Right lobe of liver (tissue), 6 donors: ENCODE data around the gene ACSL1. TPM values are rescaled to one million over a fixed set of nuclear protein-coding genes. Genes with fewer than 3 reads are reported as not detected.
"Not testable (repeated sequence)": the region's sequence is repeated elsewhere in the genome, so short reads cannot be mapped to it uniquely, and the experiment has no call there.

ENCODE experiments used
- ATAC-seq, 4 donors: fragments of 200-7000 bp; cut with Tn5 transposase; one replicate each; pipeline ENCODE4 v1.9.1; 2020; ENCODE audit warnings: mild to moderate bottlenecking in 4 of 4, moderate library complexity in 4 of 4
- DNase-seq, 3 donors: peaks; one replicate each; pipeline ENCODE4 v3.0.0-alpha.2; 2020
- H3K27ac ChIP-seq, 3 donors: fragments of 200-600 bp; one replicate each; pipeline ENCODE4 v1.8.0; 2022
- H3K27me3 ChIP-seq, 2 donors: fragments of 200-600 bp; one replicate each; pipeline ENCODE4 v1.8.0; 2022
- H3K36me3 ChIP-seq, 4 donors: fragments of 200-600 bp; sonication (generic) in 1 of 4; one replicate each; pipeline versions ENCODE4 v1.5.1 to v1.8.0; 2017 to 2022; ENCODE audit warnings: control low read depth in 1 of 4
- H3K4me1 ChIP-seq, 4 donors: fragments of 200-600 bp; sonication (generic) in 1 of 4; one replicate each; pipeline versions ENCODE4 v1.5.1 to v1.8.0; 2017 to 2022; ENCODE audit warnings: control low read depth in 1 of 4
- H3K4me3 ChIP-seq, 3 donors: fragments of 200-600 bp; one replicate each; pipeline ENCODE4 v1.8.0; 2022
- H3K9me3 ChIP-seq, 4 donors: fragments of 200-600 bp; sonication (generic) in 1 of 4; one replicate each; pipeline versions ENCODE4 v1.5.1 to v1.8.0; 2017 to 2022; ENCODE audit warnings: control low read depth in 1 of 4
- POLR2A ChIP-seq: fragments of 450-650 bp; IDR thresholded peaks from one replicate; pipeline ENCODE4 v1.6.1; 2017; ENCODE audit warnings: antibody characterized with exemption, mild to moderate bottlenecking
- WGBS: methylation state at CpG from one replicate; pipeline ENCODE4 v1.1.6; 2018; ENCODE audit warnings: low coverage, low lambda C conversion rate; ENCODE audit not compliant: insufficient coverage; ENCODE audit errors: missing lambda C conversion rate; 5-methylcytosine and 5-hydroxymethylcytosine counted together
- intact Hi-C, 2 donors: fragments of 100-400 bp; cut with DNase I; formaldehyde crosslinking; loops; one replicate each; pipeline versions ENCODE4 v1.11.2 to v1.14.1; 2022
- total RNA-seq, 6 experiments: library from RNA; depleted of rRNA in 2 of 6; stranded (reverse); fragments of >200 nt in 2 of 6; fragmentation: NEBNext Ultra II Directional in 3 of 6; extraction: Animal tissue kit (Norgen Biotek cat#: 25700) in 3 of 6; gene quantifications; one replicate each; pipeline versions ENCODE4 v1.1.0 to v1.2.4, GENCODE V29; 2016 to 2023
- TF ChIP-seq, protein P1 (sequence below), 4 donors: fragments of 200-600 bp in 3 of 4; fragments of 450-650 bp in 1 of 4; IDR thresholded peaks; one replicate each; pipeline versions ENCODE4 v1.5.1 to v1.8.0; 2016 to 2022; ENCODE audit warnings: antibody characterized with exemption in 4 of 4, mild to moderate bottlenecking in 2 of 4
- donor health status: DM: no; HTN: yes; CAD: no.
- donor health status: DM: no; HTN: no; CAD: no.
- donor health status: DM: no; HTN: no; CAD: no.
- donor health status: DM: no; HTN: yes; CAD: no.
- donor health status: DM: no; HTN: yes; CAD: no.

The ACSL1 gene
- total RNA-seq, 6 experiments from 2014 or later = 544 to 1,154 (median 743) TPM

DNA sequence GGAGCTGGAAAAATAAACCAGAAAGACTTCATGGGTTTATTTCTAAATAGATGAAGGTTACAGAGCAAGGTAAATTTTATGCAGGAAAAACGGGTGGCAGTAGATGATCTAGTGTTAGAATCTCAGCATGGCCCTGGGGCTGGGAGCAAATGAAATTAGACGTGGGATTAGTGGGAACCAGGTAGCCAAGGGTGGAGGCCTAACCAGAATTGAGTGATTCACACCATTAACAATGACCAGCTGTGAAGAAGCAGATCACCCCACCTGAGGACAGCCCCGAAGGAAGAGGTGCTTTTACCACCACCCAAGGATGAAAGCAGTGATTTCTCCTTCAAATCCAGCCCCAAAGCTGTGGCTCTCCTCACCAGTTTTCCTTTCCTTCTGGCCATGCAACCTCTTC is 20.8 kb upstream of the ACSL1 start:
- Histone ChIP-seq H3K4me1 (no peaks in the 10 kb centered on the region), H3K27ac (no peak overlapping the region), H3K4me3 (no peak overlapping the region), H3K36me3 (no peaks in the 10 kb centered on the region), H3K9me3 (no peaks in the 10 kb centered on the region), H3K27me3 (no peaks in the 10 kb centered on the region)
- ATAC-seq = no peak
- TF ChIP-seq, protein P1, sequence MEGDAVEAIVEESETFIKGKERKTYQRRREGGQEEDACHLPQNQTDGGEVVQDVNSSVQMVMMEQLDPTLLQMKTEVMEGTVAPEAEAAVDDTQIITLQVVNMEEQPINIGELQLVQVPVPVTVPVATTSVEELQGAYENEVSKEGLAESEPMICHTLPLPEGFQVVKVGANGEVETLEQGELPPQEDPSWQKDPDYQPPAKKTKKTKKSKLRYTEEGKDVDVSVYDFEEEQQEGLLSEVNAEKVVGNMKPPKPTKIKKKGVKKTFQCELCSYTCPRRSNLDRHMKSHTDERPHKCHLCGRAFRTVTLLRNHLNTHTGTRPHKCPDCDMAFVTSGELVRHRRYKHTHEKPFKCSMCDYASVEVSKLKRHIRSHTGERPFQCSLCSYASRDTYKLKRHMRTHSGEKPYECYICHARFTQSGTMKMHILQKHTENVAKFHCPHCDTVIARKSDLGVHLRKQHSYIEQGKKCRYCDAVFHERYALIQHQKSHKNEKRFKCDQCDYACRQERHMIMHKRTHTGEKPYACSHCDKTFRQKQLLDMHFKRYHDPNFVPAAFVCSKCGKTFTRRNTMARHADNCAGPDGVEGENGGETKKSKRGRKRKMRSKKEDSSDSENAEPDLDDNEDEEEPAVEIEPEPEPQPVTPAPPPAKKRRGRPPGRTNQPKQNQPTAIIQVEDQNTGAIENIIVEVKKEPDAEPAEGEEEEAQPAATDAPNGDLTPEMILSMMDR (IDR thresholded peaks at IDR 0.05) = no peak
- TF ChIP-seq POLR2A = no peak
- 79% methylated on average over 2 of the region's 3 CpGs for WGBS
- no peak for DNase-seq
- intact Hi-C loops = no loop called here

DNA sequence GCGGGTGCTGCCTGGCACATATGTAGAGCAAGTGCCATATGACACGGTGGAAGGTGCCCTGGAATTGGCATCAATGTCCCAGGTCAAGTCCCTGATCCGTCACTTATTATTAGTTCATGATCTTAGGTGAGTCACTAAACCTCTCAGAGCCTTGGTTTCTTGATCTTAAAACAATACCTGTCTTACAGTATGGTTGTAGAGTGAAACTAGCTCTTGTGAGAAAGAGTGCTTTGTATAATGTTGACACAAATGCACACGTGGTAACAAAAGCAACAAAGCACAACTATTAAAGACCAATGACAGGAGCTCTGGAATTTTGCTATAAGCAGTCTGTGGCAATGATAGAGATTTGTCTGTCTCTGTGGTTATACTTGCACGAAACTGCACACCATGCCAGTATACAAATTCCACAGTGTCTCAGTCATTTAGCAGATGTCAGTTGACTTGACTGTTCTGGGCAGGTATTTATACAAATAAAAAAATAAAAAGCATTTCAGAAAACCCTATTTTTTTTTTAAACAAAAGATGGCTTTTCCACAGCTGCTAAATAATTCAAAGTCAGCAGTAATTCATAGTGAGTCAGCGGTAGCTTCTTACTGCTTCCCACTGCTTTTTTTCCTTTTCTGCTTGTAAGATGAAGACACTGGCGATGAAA is 19.7 kb upstream of the ACSL1 start:
- TF ChIP-seq, protein P1 (IDR thresholded peaks at IDR 0.05) = no peak
- TF ChIP-seq POLR2A = no peak
- ATAC-seq (no peak), DNase-seq (no peak)
- H3K27ac ChIP-seq = no peak overlapping the region
- H3K9me3 ChIP-seq = no peaks in the 10 kb centered on the region
- H3K4me1 ChIP-seq = no peaks in the 10 kb centered on the region
- WGBS = 55% methylated on average over 4 of the region's 7 CpGs
- no peaks in the 10 kb centered on the region for H3K36me3 ChIP-seq
- intact Hi-C loops = no loop called here
- H3K4me3 ChIP-seq = no peak overlapping the region
- H3K27me3 ChIP-seq = no peaks in the 10 kb centered on the region

DNA sequence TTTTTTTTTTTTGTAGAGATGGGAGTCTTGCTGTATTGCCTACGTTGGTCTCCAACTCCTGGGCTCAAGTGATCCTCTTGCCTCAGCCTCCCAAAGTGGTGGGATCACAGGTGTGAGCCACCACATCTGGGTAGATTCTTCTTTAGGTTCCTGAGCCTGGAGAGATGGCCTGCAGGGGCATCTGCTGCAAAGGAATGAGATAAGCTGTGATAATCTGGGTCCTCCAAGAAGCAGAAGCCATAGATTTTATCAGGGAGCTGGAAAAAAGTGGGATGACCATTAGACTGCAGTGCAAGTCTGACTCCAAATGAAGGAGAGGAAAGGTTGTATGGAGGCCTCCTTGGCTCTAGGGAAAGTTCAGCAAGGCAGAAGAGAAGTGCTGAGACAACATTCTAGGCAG is 19.0 kb upstream of the ACSL1 start:
- no peaks in the 10 kb centered on the region for H3K27me3 ChIP-seq
- ATAC-seq (no peak), DNase-seq (no peak)
- H3K4me1 ChIP-seq = no peaks in the 10 kb centered on the region
- 73% methylated on average over 1 of the region's 1 CpG for WGBS
- H3K27ac ChIP-seq = no peak overlapping the region
- intact Hi-C loops = no loop called here
- no peak overlapping the region for H3K4me3 ChIP-seq
- H3K9me3 ChIP-seq = no peaks in the 10 kb centered on the region
- no peak for TF ChIP-seq POLR2A
- TF ChIP-seq, protein P1 (IDR thresholded peaks at IDR 0.05) = no peak
- no peaks in the 10 kb centered on the region for H3K36me3 ChIP-seq

DNA sequence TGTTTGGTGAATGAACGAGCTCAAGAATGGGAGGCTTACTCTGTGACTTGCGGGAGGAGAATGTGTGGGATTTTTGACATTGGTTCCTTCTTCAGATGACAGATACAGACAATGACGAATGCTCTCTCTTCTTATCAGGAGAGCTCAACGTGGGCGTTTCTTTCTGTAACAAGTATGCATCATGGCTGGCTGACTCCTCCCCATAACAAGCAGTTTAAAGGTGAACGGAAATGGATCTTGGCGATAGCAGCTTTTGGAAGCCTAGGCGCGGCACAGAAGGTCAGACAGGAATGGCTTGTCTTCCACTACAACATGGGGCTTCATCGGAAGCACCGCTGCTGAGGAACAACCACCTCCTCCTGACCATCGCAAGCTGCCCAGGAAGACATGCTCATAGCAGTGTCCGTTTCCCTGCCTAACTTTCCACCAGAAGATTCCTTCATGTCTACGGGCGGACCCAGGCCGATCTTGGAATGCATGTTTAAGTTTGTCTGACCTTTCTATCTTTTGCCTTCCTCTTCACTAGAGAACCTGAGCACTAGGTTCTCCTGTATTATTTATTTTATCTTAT is 18.3 kb upstream of the ACSL1 start:
- H3K4me1 ChIP-seq = no peaks in the 10 kb centered on the region
- intact Hi-C loops = no loop called here
- no peaks in the 10 kb centered on the region for H3K9me3 ChIP-seq
- no peaks in the 10 kb centered on the region for H3K27me3 ChIP-seq
- no peaks in the 10 kb centered on the region for H3K36me3 ChIP-seq
- TF ChIP-seq, protein P1 (IDR thresholded peaks at IDR 0.05) = no peak
- no peak for TF ChIP-seq POLR2A
- DNase-seq (no peak), ATAC-seq (no peak)
- no peak overlapping the region for H3K4me3 ChIP-seq
- 86% methylated on average over 10 of the region's 16 CpGs for WGBS
- no peak overlapping the region for H3K27ac ChIP-seq

DNA sequence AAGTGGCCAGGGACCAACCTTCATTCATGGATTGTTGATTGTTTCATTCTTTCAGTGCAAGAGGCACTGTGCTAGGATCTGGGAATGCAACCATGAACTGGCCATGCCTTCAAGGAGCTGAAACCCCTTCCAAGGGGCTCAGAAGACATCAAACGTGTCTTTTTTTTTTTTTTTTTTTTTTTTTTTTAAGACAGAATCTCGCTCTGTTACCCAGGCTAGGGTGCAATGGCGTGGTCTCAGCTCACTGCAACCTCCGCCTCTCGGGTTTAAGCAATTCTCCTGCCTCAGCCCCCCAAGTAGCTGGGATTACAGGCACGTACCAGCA is 13.3 kb upstream of the ACSL1 start:
- not testable (repeated sequence) for ATAC-seq
- WGBS = 100% methylated on average over 3 of the region's 6 CpGs

More for the DNA sequence above, 13.3 kb upstream of the ACSL1 start:
- H3K27me3 ChIP-seq, H3K27ac ChIP-seq, H3K4me1 ChIP-seq, H3K4me3 ChIP-seq, intact Hi-C loops, H3K9me3 ChIP-seq, H3K36me3 ChIP-seq, DNase-seq: not testable (repeated sequence)
